Hepatic stellate cell (primary cell): Measurements from ENCODE around the gene MTHFD1.
"Not testable (repeated sequence)": the region's sequence is repeated elsewhere in the genome, so short reads cannot be mapped to it uniquely, and the experiment has no call there.

ENCODE experiments used
- DNase-seq: peaks from one replicate; pipeline ENCODE4 v3.0.0; 2011; ENCODE audit warnings: low spot score

MTHFD1 gene

GRCh38 chr14:64387782-64388532 lies at the start of gene MTHFD1:
TSS of gene MTHFD1 (plus strand) at chr14:64388353. CDS start at chr14:64388428, 75 bp downstream.
- peak; percentile 99 for DNase-seq

GRCh38 chr14:64338616-64339316 lies 49.4 kb upstream of the MTHFD1 start:
- peak; percentile 96 for DNase-seq

DNA sequence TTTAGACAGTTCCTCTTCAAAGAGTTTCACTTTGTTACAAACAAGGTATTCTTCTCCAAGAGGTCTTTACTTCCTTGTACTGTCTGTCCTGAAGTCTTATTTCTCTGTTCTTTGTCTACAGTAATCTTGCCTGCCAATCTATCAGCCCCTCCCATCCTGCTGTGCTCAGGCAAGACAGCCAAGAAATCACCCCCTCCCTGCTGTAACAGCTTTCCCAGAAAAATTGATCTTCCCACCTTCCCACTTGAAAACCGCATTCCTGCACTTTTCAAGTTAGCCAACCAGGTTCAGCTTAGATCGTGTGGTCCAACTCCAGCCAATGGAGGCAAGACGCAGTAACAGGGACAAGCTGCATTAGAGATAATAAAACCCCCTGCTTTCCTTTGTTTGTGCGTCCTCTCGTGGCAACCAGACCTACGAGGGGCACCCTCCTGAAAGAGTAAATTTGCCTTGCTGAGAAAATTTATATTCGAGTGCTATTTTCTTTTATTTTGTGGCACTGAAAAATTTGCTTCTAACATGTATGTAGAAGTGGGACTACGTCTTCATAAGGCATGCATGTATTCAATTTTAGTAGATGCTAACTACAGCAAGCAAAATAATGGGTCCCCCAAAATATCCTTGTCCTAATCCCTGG lies 47.5 kb upstream of the MTHFD1 start:
- no peak for DNase-seq

DNA sequence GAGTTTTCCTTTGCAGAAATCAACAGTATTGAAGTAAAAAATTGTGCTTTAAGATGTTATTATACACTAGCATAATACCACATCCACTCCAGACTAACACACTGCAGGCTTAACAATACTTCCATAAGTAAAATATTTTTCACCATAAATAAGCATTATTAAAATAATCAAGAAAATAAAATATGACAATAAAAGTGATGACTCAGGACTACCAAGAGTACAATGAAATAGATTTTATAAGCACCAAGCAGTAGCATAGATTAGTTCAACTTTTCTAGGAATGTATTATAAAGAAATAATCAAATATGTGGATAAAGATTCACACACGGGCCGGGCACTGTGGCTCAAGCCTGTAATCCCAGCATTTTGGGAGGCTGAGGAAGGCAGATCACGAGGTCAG lies 40.4 kb upstream of the MTHFD1 start:
- DNase-seq: no peak

GRCh38 chr14:64349741-64350490 lies 38.2 kb upstream of the MTHFD1 start:
- no peak for DNase-seq

GRCh38 chr14:64363265-64363846 lies 24.8 kb upstream of the MTHFD1 start:
- DNase-seq: no peak

DNA sequence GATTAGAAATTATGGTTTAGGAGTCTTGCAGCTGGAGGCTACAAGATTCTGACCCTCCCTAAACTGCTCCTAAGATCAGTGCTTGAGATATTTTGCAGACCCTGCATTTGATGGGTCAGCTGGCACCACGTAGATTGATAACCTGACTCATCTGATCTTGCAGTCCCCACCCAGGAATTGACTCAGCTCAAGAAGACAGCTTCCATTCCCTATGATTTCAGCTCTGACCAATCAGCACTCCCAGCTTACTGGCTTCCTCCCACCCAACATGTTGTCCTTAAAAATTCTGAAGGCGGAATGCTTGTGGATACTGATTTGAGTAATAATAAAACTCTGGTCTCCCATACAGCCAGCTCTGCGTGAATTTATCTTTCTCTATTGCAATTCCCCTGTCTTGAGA lies 23.2 kb upstream of the MTHFD1 start:
- DNase-seq: no peak

- DNase-seq: not testable (repeated sequence)
These were observed 22.7 kb upstream of the MTHFD1 start for GRCh38 chr14:64365358-64365889.

- peak; percentile 49 for DNase-seq
These were observed 19.0 kb upstream of the MTHFD1 start for GRCh38 chr14:64369201-64369600.

DNA sequence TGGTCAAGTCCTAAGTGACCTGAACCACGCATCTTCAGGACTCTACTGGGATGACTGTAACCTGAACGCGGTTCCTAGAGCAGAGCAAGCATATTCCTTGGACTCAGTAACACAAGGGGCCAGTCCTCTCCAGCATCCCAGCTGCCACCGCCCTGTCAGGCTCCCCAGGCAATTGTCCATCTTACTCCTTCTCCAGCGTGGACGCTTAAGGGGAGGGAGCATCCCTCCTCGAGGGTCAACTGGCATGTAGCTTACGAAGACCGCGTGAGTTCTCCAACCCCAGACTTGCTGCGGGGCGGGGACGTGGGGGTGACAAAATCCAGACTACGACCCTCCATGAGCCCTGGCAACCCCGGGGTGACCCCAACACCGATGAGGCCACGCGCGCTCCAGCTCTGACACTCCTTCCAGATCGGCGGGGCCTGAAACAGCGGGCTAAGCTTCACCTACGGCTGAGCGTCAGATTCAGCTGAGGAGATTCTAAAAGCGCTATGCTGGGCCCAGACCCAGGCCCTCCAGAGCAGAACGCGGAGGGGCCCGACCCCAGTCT lies 846 bp upstream of the MTHFD1 start:
- peak; percentile 20 for DNase-seq

- DNase-seq: peak; percentile 24
These were observed 556 bp downstream of the MTHFD1 start for GRCh38 chr14:64388533-64389285.

- no peak for DNase-seq
These were observed 3.1 kb downstream of the MTHFD1 start for GRCh38 chr14:64391113-64391725.

DNA sequence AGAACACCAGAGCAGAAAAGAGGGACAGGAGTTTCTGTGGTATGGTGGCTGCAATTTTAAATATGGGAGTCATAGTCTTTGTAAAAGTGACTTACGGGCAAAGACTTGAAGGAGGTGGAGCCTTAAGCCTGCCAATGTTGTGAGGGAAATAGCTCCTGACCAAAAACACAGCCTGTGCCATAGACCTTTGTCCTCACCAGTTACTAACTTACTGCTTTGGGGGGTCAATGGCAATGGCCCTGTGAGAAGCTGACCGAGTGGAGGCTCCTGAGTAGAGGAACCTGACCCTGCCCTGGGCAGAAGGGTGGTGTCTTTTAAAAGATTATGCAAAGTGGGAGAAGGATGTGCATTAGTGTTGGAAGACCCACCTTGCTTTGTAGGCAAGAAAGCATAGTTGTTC lies 3.8 kb downstream of the MTHFD1 start:
- no peak for DNase-seq

DNA sequence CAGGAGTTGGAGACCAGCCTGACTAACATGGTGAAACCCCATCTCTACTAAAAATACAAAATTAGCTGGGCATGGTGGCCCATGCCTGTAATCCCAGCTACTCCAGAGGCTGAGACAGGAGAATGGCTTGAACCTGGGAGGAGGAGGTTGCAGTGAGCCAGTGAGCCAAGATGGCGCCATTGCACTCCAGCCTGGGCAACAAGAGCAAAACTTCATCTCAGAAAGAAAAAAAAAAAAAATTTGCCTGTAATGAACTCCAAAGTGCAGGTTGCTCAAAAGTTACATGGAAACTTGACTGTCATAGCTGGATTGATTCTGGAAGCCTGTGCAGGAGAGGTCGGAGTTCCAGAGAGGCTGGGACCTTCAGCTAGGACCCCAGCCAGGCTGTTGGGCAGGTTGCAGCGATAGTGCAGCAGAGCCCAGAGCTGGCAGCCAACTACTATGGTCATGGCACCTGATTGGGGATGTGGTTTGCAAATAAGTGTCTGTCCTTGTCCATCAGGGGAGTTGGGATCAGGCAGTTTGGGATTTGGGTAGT lies 5.1 kb downstream of the MTHFD1 start:
- DNase-seq: not testable (repeated sequence)

GRCh38 chr14:64394423-64394822 lies 6.3 kb downstream of the MTHFD1 start:
- DNase-seq: no peak

GRCh38 chr14:64394977-64395633 lies 7.0 kb downstream of the MTHFD1 start:
- no peak for DNase-seq

DNA sequence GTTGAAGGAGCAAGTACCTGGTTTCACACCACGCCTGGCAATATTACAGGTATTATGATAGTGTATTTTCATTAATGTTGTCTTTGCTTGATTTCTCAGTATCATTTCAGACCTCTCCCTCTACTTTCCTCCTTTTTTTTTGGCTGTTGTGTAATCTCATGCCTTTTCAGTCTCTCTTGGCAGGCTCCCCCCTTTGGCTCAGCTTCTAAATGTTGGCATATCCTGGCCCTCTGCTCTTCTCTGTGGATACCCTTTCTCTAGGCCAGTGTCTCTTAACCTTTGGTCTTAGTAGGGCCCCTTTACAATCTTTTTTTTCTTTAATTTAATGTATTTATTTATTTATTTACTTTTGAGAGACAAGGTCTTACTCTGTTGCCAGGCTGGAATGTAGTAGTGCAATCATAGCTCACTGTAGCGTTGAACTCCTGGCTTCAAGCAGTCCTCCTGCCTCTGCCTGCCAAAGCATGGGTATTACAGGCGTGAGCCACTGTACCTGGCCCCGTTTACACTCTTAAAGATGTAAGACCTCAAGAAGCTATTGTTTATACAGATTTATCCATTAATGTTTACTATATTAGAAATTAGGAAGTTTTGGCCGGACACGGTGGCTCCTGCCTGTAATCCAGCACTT lies 12.8 kb downstream of the MTHFD1 start:
- no peak for DNase-seq

DNA sequence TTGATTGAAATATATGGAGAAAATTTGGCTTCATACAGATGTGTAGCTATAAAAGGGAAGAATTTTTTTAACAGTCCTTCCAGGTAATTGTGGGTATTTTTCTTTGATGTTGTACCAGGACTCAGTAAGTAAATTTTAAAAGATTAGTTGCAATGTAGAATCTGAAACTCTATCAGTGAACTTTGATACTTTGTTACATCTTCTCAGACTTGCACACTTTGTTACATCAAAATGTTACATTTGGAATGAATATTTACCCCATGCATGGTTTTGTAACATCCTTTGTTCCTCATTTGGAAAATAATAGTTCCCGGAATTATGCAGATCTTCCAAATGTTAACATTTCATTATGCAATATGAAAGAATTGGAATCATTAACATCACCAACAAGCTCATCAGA lies 13.8 kb downstream of the MTHFD1 start:
- no peak for DNase-seq

- no peak for DNase-seq
These were observed 17.1 kb downstream of the MTHFD1 start for GRCh38 chr14:64405295-64405694.
